HS-5 (cell line): ENCODE results near the gene APC.
A peak's percentile ranks its signal among the peaks of the same experiment; 100 is the strongest.

Experiments used
- DNase-seq: peaks from one replicate; pipeline ENCODE4 v3.0.0-alpha.2; 2012; ENCODE audit warnings: low read depth

The APC gene

DNA sequence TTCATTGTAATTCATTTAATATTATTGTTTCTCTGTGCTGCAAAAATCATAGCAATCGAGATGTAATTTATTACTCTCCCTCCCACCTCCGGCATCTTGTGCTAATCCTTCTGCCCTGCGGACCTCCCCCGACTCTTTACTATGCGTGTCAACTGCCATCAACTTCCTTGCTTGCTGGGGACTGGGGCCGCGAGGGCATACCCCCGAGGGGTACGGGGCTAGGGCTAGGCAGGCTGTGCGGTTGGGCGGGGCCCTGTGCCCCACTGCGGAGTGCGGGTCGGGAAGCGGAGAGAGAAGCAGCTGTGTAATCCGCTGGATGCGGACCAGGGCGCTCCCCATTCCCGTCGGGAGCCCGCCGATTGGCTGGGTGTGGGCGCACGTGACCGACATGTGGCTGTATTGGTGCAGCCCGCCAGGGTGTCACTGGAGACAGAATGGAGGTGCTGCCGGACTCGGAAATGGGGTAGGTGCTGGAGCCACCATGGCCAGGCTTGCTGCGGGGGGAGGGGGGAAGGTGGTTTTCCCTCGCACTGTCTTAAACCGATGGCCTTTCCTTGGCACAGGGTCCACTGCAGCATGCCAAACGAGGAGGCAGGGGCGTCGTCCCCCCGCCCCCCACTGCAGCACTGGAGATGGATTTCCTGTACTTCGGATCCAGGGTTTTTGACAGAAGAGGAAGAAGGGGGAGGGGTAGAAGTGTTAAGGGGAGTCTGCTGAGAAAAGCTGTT is at the start of gene APC:
Gene APC, plus strand, starts transcription at position 423 of the 728 bp plus-strand sequence. CDS start 17,006 bp downstream, outside the sequence.
- DNase-seq: peak; percentile 67

DNA sequence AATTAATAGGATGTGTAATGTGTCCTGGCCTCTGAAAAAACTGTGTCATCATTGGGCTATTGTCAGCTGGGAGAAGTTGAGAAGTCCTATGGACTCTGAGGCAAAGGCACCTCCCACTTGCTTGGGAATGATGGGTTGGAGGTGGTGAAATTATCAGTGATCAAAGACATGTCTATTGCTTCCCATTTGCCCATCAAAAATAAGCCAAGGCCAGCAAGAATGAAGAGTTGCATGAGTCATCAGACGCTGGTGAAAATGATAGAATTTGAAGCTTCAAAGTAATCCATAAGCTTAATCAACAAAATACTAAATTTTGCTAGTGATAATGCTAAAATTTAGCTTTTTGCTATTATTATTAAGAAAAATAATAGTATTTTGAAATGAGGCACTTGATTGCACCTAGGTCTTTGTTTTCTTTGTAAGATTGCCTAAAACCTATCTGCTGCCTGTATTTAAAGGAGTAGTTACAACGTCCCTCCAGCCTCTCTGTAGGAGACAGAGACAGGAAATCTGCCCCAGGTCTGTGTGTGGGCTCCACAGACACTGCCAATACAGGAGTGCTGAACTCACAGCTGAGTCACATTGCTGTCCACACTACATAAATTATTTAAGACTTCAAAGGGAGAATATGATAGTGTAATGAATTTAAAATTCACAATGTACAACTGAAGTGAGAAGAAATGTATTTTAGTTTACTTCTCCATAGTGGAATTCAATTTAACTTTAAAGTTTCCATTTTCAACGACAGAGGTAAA is 48.4 kb upstream of the APC start:
- DNase-seq: no peak

DNA sequence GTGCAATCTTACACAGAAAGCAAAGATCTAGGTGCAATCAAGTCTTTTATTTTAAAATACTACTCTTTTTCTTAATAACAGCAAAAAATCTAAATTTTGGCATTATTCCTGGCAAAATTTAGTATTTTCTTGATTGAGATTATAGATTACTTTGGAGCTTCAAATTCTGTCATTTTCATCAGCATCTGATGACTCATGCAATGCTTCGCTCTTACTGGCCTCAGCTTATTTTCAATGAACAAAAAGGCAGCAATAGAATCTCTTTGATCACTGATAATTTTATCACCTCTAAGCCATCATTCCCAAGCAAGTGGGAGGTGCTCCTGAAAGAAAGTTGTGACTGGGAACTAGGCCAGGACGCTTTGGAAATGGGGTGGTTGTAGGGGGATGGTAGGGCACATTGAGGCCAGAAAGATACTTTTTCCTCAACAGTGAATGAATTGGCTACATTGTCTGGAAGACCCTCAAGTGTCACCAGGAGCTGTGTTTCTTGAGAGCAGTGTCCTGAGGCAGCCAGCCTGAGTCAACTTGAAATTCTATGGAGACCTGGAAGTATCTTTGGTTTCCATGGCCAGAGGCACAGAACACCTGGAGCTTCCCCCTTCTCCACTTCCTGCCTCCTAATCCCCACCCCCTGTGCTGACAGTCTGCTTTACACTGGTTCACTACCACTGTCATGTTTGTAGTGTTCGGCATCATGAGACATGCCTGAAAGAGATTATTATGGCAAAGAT is 46.9 kb upstream of the APC start:
- no peak for DNase-seq

DNA sequence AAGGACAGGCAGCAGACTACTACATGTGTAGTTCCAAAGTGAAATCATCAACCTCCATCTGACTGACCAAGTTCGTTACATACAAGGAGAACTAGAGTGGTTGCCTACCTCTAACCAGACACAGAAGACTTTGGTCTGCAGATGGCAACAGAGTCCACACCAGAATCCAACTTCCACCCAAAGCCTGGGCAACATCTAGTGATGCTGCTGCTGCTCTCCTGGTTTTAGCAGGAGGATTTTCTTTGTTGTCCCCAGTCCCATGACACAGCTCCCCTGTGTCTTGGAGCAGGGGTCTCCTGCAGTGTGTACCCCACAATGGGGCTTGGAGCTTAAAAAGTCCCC is 46.4 kb upstream of the APC start:
- no peak for DNase-seq

DNA sequence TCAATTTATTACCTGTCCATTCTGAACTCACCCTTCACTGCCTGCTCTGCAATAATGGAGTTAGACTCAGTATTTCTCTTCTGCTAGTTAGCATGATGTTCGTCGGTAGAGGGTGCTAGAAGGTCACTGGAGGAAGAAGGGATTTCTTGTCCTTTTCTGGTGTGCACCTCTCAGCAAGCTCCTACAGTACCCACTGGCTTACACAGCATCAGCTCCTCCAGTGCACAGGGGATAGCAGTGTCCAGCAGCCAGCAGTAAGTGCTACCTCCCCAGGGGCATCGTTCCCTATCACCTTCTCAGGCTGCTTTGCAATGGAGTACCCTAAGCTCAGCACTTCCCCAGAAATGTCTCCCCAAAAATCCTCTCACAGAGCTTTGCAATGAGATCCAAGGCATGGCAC is 45.9 kb upstream of the APC start:
- DNase-seq: no peak

DNA sequence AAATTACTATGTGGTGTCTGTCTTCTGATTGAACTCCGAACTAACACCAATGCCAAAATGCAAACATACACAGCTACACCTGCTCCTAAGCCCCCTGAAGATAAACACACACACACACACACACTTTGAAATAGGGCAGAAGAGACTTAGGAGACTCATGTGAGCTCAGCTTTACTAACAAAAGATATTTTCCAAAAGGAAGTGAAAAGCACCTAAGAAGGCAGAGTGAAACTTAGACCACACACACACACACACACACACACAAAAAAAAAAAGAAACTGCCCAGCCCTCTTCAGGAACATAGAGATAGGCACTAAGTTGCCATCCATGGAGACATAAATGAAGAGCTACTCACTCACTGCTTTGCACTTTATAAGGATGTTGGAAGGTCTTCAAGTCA is 45.2 kb upstream of the APC start:
- DNase-seq: no peak

DNA sequence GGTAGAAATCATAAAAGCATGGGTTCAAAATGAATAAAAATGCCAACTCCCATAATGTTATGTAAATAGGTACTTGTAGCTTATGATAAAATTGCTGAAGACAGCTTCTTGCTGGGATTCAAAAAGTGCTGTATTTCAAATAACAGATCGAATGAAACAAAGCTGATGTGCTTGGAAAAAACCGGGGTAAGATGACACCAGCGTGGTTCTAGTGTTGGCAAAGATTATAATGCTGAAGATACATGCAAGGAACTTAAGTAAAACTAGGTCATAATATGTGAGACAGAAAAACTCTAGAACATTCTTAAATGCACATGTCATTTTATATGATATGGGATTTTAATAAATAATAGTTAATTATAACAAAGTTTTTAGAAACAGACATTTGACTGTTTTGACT is 44.4 kb upstream of the APC start:
- DNase-seq: no peak

DNA sequence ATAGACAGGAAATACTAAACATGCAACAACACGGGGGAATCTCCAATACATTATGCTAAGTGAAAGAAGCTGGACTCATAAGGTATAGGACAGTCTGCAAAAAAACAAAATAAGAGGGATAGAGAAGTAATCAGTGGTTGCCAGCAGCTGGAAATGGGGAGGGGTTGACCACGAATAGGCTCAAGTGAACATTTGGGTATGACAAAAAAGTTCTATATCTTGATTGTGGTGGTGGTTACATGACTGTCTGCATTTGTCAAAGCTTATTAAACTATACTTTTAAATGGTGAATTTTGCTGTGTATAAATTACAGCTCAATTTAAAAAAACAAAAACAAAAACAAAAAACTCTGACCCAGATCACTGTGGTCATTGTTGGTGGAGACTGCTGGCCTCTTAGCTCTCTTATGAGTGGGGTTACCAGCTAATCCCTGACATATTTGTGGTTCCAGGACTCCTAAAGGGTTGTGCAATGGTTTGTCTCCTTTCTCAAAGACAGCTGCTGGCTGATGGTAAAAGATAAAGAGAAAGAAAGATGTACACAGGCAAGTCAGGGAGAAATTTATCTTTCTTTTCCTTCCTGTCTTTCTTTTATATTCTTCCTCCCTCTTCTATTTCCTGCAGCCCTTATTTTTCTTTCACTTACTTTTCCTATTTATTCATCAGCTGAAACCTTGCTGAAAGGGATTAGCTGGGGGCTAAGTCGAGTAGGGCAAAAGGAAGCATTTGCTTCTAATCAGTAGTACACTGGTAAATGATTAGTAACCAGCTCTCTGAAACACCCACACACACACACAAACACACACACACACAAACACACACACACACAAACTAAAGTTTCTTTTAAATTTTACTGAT is 42.6 kb upstream of the APC start:
- DNase-seq: no peak

DNA sequence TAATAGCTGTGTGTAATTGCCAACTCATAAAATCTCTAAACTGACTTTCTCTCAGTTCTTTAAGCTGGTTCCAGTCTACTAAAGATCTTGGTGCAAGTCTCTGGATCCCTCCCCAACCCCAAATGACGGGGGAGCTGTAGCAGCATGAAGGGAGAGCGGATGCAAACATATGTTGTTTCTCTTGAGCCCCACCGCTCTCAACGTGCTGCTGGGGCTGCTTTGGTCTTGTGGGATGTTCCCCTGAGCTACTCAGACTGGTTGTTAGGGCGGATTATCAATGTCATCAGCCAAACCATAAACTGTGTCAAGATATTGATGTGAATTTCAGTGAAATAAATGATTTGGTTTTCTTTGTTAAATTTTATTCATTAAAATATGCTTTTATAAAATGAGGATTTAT is 40.9 kb upstream of the APC start:
- DNase-seq: no peak

DNA sequence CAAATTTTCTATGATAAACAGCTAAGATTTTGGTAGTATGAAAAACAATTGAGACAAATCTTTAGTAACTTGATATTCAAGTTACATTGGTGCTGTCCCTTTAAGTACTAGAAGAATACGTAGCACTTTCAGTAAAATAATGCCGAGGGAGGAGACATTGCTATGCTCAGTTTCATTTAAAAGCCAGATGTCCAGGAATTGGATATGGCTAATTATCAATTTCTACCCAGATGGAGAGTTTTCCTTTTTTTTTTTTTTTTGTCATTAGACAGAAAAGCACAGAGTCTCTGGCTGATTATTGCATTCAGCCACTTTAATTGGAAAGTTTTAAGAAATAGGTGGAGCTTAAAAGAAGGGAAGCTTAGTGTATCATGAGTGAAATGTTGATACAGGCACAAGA is 40.4 kb upstream of the APC start:
- no peak for DNase-seq

DNA sequence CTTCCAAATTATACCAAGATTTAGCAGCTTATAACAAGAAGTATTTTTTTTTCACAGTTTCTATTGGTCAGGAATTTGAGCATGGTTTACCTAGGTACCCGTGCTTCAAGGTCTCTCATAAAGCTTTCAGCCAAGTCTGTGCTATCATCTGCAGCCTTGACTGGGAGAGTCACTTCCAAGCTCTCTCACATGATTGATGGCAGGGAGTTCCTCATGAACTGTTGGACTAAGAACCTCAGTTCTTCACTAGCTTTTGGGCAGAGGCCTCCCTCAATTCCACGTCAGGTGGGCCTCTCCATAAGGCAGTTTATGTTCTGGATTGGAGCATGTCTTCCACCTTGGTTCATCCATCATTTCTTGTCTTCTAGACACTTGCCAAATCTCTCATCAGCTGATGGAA is 39.9 kb upstream of the APC start:
- no peak for DNase-seq

DNA sequence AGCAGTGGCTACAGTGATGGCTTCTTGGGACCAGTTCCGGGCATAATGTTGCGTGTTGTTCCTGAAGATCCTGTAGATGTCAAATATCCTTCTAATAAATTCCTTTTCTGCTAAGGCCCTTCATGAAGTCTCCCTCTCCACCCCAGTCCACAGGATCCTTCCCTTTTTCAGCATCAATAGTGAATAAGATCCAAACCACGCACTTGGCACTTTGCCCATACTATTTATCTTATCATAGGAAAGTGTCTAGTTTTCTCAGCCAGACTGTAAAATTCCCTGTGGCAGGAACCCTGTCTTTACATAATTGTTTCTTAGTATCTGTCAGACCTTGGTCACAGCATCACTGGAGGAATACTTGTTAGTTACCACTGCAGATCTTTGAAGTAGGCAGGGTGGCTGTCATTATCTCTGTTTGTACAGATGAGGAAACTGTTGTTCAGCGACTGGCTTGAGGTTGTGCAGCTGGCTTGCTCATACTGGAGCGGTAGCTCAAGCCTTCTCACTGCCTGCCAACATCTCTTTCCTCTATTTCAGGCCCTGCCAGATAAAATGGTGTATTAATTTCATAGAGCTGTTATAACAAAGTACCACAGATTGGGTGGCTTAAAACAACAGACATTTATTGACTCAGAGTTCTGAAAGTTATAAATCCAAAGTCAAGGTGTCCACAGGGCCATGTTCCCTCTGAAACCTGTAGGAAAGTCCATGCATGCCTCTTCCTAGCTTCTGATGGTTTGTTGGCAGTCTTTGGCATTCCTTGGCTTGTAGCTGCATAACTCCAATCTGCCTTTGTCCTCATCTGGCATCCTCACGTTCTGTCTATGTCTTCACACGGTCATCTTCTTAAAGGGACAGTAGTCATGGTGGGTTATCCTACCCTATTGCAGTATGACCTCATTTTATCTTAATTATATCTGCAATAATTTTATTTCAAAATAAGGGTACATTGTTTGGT is 33.5 kb upstream of the APC start:
- DNase-seq: no peak

DNA sequence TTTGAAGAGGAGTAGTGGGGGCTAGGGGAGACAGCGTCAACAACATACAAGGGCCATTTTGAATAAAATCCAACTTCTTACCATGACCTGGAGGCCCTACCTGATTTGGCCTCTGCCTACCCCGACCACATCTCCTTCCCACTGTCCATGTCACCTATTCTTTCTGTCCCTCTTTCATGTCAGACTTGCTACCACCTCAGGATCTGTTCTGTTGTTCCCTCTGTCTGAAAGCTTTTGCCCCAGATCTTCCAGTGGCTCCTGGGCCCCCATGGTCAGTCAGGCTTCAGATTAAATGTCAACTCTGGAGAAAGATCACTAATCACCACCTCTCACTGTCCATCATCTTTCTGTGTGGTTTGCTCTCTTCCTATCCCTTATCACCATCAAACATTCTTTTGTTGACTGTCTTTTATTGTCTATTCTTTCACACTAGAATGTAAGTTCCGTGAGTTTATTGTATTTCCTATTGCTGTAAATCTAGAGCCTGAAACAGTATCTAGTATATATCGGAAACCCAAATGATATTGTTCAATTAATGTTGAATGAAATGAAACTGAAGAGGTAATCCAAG is 31.2 kb upstream of the APC start:
- DNase-seq: no peak

DNA sequence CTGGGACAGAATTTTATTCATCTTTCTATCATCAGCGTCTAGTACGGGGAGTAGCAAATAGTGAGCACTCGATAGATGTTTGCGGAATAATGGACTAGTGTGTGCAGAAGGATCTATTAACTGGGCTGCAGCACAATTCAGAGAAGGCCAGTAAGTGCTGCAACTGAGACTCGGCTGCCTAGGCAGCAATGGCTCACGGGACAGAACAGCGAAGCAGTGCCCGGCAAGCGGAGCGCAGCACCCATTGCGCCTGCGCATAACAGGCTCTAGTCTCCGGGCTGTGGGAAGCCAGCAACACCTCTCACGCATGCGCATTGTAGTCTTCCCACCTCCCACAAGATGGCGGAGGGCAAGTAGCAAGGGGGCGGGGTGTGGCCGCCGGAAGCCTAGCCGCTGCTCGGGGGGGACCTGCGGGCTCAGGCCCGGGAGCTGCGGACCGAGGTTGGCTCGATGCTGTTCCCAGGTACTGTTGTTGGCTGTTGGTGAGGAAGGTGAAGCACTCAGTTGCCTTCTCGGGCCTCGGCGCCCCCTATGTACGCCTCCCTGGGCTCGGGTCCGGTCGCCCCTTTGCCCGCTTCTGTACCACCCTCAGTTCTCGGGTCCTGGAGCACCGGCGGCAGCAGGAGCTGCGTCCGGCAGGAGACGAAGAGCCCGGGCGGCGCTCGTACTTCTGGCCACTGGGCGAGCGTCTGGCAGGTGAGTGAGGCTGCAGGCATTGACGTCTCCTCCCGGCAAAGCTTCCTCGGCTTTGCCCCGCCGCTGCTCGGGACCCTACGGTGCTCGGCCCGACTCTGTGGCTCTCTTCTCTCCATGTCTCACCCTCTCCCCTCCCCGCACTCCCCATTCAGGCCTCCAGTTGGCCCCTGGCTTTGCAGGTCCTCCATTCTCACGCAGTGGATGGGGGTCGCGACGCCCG is 30.2 kb upstream of the APC start:
- peak; percentile 94 for DNase-seq

DNA sequence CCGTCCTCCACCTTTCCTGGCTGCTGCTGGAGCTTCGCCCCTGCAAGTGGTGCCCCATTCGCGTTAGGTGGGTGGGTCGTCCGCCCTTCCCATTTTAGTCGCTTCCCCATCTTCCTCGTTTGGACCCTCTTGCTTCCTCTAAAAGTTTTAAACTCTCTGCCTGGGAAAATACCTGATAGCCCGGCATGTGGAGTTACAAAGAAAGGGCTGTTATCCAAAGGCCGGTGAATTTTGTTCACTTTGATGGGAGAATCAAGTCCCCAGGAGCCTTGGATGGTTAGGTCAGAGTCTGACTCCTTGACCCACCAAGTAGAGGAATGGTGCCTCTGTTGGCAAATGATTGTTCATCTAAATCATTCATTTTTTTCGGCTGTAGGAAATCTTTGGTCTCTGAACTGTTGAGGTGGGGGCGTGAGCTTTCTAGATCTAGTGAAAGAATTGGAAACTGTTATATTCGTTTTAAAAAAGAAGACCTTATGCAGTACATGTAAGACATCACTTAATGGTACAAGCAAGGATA is 29.5 kb upstream of the APC start:
- no peak for DNase-seq

DNA sequence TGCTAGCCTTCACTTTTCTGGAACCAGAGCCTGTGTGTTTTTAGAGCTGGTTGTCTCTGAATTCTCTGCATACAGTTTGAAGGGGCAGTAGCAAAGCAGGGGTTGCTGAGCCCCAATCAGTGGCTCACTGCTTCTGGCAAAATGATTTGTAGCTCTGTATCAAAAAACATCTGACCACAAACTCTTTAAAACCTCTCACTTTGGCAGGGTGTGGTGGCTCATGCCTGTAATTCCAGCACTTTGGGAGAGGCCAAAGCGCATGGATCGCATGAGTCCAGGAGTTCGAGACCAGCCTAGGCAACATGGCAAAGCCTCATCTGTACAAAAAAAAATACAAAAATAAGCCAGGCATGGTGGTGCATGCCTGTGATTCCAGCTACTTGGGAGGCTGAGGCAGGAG is 28.3 kb upstream of the APC start:
- no peak for DNase-seq

DNA sequence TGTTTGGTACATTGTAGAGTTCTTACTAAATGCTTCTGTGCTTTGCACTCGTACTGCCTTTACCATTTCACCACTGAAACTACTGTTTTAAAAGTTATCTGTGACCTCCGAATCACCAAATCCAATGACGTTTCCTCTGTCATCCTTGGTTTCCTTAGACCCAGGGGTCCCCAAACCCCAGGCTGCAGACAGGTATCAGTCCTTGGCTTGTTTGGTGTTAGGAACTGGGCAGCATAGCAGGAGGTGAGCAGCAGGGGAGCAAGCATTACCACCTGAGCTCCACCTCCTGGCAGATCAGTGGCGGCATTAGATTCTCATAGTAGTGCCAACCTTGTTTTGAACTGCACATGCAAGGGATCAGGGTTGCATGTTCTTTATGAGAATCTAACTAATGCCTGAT is 26.8 kb upstream of the APC start:
- no peak for DNase-seq

DNA sequence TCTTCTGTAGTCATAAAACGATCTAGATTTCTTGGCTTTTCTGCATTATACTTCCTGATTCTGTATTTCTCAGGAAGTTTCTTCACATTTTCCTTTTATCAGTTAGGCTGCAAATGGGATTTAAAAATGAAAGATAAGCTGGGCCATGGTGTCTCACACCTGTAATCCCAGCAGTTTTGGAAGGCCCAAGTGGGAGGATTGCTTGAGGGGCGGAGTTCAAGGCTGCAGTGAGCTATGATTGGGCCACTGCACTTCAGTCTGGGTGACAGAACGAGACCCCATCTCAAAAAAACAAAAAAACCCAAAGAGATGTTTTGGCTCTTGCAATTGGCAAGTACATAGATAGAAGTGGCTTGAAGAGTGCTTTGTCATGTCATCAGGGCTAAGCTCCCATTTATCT is 26.2 kb upstream of the APC start:
- DNase-seq: no peak

DNA sequence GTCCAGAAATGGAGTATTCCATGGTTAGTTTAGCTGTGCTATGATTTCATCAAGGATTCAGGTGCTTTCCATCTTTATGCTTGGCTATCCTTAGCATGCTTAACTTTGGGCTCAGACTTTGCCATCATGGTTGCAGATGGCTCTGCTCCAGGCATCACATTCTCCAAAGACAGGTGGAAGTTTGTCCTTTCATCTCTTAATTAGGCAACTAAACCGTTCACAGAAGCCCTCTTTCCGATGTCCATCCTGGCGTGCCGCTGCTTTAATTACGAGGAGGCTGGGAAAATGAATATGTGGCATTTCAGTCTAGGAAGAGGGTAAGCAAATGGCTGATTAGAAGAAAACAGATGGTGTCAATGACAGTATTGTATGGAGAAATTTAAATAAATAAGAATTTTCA is 24.5 kb upstream of the APC start:
- DNase-seq: no peak
